ENCODE data around the gene IMMP2L.

GRCh38 chr7:111085356-111085755, 476.9 kb downstream of the IMMP2L start:
- no peak for TF ChIP-seq CTCF (IDR thresholded peaks at IDR 0.05; ENCODE audit: insufficient read depth, low read length, poor library complexity, severe bottlenecking)
- TF ChIP-seq EZH2phosphoT487 (conservative IDR thresholded peaks at IDR 0.05; ENCODE audit: low read length) = no peak

All from SU-DHL-6 (cell line).